BLaER1 (cell line): Measurements from ENCODE around the gene PPM1H.

Experiments used
- H3K27ac ChIP-seq: shearing (Covaris generic); formaldehyde crosslinking; 2 replicates; pipeline ENCODE4 v1.8.1; 2022
- H3K27me3 ChIP-seq: shearing (Covaris generic); formaldehyde crosslinking; 2 replicates; pipeline ENCODE4 v1.8.1; 2022
- H3K36me3 ChIP-seq: shearing (Covaris generic); formaldehyde crosslinking; 2 replicates; pipeline ENCODE4 v1.8.1; 2022
- H3K4me1 ChIP-seq: shearing (Covaris generic); formaldehyde crosslinking; 2 replicates; pipeline ENCODE4 v1.8.1; 2022
- H3K4me2 ChIP-seq: shearing (Covaris generic); formaldehyde crosslinking; 2 replicates; pipeline ENCODE4 v1.8.1; 2022
- H3K4me3 ChIP-seq: shearing (Covaris generic); formaldehyde crosslinking; 2 replicates; pipeline ENCODE4 v1.8.1; 2022
- H3K9ac ChIP-seq: shearing (Covaris generic); formaldehyde crosslinking; 2 replicates; pipeline ENCODE4 v1.8.1; 2022
- H3K9me3 ChIP-seq: shearing (Covaris generic); formaldehyde crosslinking; 2 replicates; pipeline ENCODE4 v1.8.1; 2022
- H4K20me1 ChIP-seq: shearing (Covaris generic); formaldehyde crosslinking; 2 replicates; pipeline ENCODE4 v1.8.1; 2022
- Cebpa-rat ChIP-seq: shearing (Covaris generic); IDR thresholded peaks from 2 replicates; pipeline ENCODE4 v1.8.1; 2022

PPM1H gene

DNA sequence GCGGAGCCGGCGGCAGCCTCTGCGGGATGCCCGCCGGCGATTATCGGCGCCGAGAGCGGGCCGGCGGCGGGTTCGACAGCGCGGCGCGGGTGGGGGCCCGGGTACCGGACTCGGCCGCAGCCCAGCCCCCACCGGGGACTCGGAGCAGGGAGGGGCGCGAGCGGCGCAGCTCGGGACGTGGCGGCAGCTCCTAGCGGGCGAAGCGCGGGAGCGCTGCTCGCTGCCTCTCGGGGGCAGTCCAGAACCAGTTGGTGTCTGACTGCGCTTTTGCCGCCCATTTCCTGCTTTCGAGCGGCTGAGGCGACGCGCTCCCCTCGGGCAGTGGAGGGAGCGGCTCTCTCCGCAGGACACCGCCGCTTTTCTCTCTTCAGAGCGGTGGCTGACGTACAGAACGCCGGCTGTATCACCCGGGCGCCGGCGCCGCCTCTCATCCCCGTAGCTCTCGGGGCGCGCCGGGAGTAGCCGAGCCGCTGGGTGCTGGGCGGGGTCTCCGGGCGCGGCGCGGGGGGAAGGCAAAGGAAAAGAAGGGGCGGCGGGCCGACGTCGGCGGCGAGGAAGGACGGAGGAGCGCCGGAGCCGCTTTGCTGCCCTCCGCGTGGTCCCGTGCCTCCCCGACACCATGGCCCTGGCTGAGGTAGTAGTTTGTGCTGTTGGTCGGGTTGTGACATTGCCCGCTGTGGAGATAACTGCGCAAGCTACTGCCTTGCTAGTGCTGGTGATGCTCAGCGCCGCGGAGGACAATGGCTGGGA is 331.7 kb downstream of the PPM1H start:
- Histone ChIP-seq H3K27me3 (no peaks in the 10 kb centered on the region), H3K9ac (peak overlapping the region; percentile 98), H4K20me1 (no peaks in the 10 kb centered on the region), H3K4me1 (peaks cover 24% of the 10 kb centered on the region), H3K4me2 (peak overlapping the region; percentile 77), H3K36me3 (no peaks in the 10 kb centered on the region), H3K4me3 (peak overlapping the region; percentile 77), H3K27ac (peak overlapping the region; percentile 99), H3K9me3 (no peaks in the 10 kb centered on the region)
- no peak for TF ChIP-seq Cebpa-rat

DNA sequence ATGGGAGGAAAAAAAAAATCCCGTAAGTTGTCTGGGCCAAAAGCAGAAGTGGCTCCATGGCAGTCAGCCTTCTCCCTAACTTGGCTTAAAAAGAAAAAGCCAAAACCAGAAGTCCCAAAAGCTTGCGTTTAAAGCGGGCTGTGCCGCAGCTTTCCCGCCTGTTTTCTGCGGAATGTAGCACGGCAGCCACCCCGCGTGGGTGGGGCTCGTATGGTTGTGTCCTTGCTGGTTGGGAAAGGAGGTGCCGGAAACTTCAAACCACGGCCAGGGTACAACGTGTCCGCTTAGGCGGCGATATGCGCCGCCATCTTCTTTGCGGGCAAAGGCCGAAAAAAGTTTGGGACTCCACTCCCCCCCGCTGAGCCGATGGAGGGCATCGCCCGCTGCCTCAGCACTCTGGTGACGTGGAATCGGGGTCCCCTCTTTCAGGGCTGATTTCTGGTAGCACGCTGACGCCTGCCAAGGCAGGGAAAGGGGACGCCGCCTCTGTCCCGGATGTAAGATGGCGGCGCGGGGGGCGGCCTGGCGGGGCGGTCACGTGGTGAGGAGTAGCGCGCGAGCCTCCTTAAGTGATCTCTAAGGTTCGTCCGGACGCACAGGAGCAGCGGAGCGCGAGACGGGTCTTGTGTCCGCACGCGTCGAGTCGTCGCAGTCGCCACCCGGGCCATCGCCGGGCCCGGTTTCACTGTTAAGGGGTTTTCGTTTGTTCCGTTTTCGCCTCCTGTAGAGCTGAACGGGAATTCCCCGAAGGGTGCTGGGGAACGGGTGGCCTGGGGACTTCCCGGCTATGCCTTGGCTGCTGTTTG is 332.5 kb downstream of the PPM1H start:
- no peaks in the 10 kb centered on the region for H4K20me1 ChIP-seq
- H3K9ac ChIP-seq: peak overlapping the region; percentile 98
- peak overlapping the region; percentile 77 for H3K4me3 ChIP-seq
- peak overlapping the region; percentile 99 for H3K27ac ChIP-seq
- H3K36me3 ChIP-seq: no peaks in the 10 kb centered on the region
- no peaks in the 10 kb centered on the region for H3K27me3 ChIP-seq
- TF ChIP-seq Cebpa-rat: no peak
- peaks cover 24% of the 10 kb centered on the region for H3K4me1 ChIP-seq
- H3K4me2 ChIP-seq: peak overlapping the region; percentile 77
- no peaks in the 10 kb centered on the region for H3K9me3 ChIP-seq

DNA sequence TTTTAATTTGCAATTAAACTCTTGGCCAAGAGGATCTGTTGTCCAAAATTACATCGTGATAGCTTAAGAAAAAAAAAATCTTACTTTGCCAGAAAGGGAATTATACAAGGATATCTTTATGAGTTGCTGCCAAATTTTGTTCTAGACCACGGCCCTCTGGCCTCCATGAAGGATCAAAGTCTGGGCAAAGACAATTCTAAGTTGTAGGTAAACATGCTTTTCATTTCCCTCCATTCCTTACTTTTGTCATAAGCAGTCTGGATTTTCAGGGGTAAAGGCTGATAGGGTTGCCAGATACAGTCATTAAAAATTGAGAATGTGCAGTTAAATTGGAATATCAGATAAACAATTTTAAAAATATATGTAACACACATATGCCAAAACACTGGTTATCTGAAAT is 333.2 kb downstream of the PPM1H start:
- Histone ChIP-seq H3K4me1 (peaks cover 24% of the 10 kb centered on the region), H3K27ac (peak overlapping the region; percentile 99), H3K9ac (peak overlapping the region; percentile 98), H3K27me3 (no peaks in the 10 kb centered on the region), H3K4me3 (peak overlapping the region; percentile 77), H3K4me2 (peak overlapping the region; percentile 77), H3K9me3 (no peaks in the 10 kb centered on the region), H3K36me3 (no peaks in the 10 kb centered on the region), H4K20me1 (no peaks in the 10 kb centered on the region)
- TF ChIP-seq Cebpa-rat: no peak

DNA sequence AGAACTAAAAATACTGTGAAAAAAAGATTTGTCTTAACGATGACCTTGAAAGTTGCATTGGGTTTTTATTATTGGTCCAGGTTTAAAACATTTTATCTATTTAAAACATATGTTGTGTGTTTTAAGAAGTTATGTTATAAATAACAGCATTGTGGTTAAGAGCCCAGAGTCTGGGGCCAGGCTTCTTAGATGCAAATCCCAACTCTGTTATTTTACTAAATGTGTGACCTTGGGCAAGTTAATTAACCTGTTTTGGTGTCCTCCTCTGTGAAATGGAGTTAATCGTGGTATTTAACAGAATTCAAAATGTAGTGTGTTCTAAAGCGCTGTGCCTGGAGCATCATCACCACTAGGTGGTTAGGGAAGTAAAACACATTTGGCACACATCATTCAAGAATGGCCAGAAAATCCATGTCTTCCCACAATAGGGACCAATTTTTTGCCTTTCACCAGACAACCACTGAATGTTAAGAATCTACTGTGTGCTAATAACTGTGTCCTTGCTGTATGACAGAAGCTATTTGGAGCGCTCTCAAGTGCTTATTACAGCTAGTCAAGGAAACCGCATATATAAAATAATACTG is 335.0 kb downstream of the PPM1H start:
- Histone ChIP-seq H3K9ac (no peak overlapping the region), H3K27ac (no peak overlapping the region), H3K36me3 (peaks cover under 1% of the 10 kb centered on the region; the same call in 1 of the 2 replicates), H4K20me1 (no peaks in the 10 kb centered on the region), H3K4me1 (peaks cover 15% of the 10 kb centered on the region), H3K27me3 (no peaks in the 10 kb centered on the region), H3K4me2 (no peak overlapping the region), H3K9me3 (no peaks in the 10 kb centered on the region), H3K4me3 (no peak overlapping the region)
- no peak for TF ChIP-seq Cebpa-rat

DNA sequence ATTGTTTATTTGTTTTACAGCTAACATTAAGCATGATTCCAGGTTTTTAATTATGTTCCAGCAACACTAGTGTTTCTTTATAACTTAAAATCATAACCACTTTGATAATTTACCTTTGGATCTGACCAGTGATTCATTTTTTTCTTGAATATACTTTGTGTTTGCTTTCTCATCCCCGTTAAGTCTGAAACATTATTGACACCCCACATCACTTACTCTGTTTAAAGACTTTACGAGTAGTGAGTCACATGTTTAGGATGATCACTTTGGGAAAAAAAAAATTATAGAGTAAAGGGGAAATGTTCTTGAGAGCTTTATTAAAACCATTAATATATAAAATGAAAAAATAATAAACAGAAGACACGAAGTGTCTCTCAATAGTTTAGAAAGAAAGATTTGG is 336.1 kb downstream of the PPM1H start:
- no peak for TF ChIP-seq Cebpa-rat
- Histone ChIP-seq H3K27me3 (no peaks in the 10 kb centered on the region), H3K27ac (no peak overlapping the region)

DNA sequence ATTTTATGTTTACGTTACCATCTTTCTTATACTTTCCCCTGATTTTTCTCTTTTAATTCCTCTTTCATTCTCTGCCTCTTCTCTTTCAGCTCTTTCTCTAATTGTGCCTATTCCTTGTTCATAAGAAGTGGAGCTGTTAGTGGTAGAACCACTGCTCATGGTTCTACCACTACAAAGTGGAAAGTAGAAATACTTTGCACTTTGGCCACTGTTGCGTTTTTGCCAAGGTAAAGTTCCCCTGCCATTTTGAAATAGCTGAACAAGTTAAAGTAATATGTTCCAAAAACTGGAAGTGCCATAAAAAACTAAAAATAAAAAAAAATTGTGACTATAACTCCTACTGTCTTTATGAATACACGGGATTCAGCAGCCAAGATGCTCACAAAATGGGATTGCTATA is 337.7 kb downstream of the PPM1H start:
- Histone ChIP-seq H3K9ac (no peak overlapping the region), H3K27ac (no peak overlapping the region), H3K27me3 (no peaks in the 10 kb centered on the region), H3K4me3 (no peak overlapping the region), H4K20me1 (no peaks in the 10 kb centered on the region), H3K4me2 (no peak overlapping the region), H3K9me3 (no peaks in the 10 kb centered on the region), H3K4me1 (peaks cover 8% of the 10 kb centered on the region), H3K36me3 (peaks cover 5% of the 10 kb centered on the region; the same call in 1 of the 2 replicates)
- no peak for TF ChIP-seq Cebpa-rat

More for the DNA sequence above, 336.1 kb downstream of the PPM1H start:
- no peak overlapping the region for H3K4me3 ChIP-seq
- no peaks in the 10 kb centered on the region for H3K9me3 ChIP-seq
- H3K4me2 ChIP-seq: no peak overlapping the region
- H3K36me3 ChIP-seq: peaks cover 5% of the 10 kb centered on the region; the same call in 1 of the 2 replicates
- H4K20me1 ChIP-seq: no peaks in the 10 kb centered on the region
- H3K9ac ChIP-seq: no peak overlapping the region
- peaks cover 8% of the 10 kb centered on the region for H3K4me1 ChIP-seq
